Kidney (tissue), 14 donors: ENCODE results near the gene ZNF546. TPM values are rescaled to one million over a fixed set of nuclear protein-coding genes. Genes with fewer than 3 reads are reported as not detected.

Experiments used
- DNase-seq, 5 donors: peaks; one replicate each; pipeline ENCODE4 v3.0.0-alpha.2; 2013 to 2020
- FAIRE-seq: peaks from 2 replicates; lab custom pipeline; 2012; peaks lifted over from hg19 to GRCh38; lab: Jason Lieb, UNC
- H3K27ac ChIP-seq, 2 donors: one replicate each; pipeline ENCODE4 v1.7.0; 2013; ENCODE audit warnings: low read depth in 2 of 2, low read length in 2 of 2, inconsistent platforms in 1 of 2
- H3K27me3 ChIP-seq: one replicate; pipeline ENCODE4 v1.7.1; 2013; ENCODE audit warnings: low read length, inconsistent platforms; ENCODE audit not compliant: control insufficient read depth, insufficient read depth
- H3K36me3 ChIP-seq, 3 donors: one replicate each; pipeline versions ENCODE4 v1.7.0 to v1.7.1; 2013; ENCODE audit warnings: low read length in 3 of 3, control low read depth in 1 of 3, inconsistent platforms in 1 of 3; ENCODE audit not compliant: insufficient read depth in 3 of 3, control insufficient read depth in 2 of 3
- H3K4me1 ChIP-seq, 3 donors: one replicate each; pipeline versions ENCODE4 v1.7.0 to v1.7.1; 2013; ENCODE audit warnings: low read length in 3 of 3, inconsistent platforms in 1 of 3, low read depth in 1 of 3; ENCODE audit not compliant: control insufficient read depth in 2 of 3, insufficient read depth in 2 of 3
- H3K4me3 ChIP-seq, 3 donors: one replicate each; pipeline versions ENCODE4 v1.7.0 to v1.8.1; 2013; ENCODE audit warnings: low read length in 3 of 3, control low read depth in 1 of 3, inconsistent platforms in 1 of 3
- H3K9ac ChIP-seq, 3 donors: one replicate each; pipeline versions ENCODE4 v1.7.0 to v1.7.1; 2013; ENCODE audit warnings: low read length in 3 of 3, control low read depth in 1 of 3, inconsistent platforms in 1 of 3
- H3K9me3 ChIP-seq, 3 donors: one replicate each; pipeline versions ENCODE4 v1.7.0 to v1.7.1; 2013; ENCODE audit warnings: low read length in 3 of 3, control low read depth in 1 of 3, inconsistent platforms in 1 of 3; ENCODE audit not compliant: control insufficient read depth in 2 of 3, insufficient read depth in 1 of 3
- CTCF ChIP-seq: IDR thresholded peaks from 3 replicates; pipeline ENCODE4 v1.5.1; 2012; ENCODE audit warnings: mild to moderate bottlenecking, moderate library complexity, borderline replicate concordance; ENCODE audit not compliant: insufficient read depth; ENCODE audit errors: extremely low read depth
- intact Hi-C: fragments of 100-400 bp; cut with DNase I; formaldehyde crosslinking; loops from one replicate; pipeline ENCODE4 v1.11.1; 2022
- polyA plus RNA-seq: library from polyadenylated mRNA; stranded (reverse); fragments of 350-450 nt; fragmentation: Illumina TruSeq; extraction: RNeasy Lipid Tissue Mini Kit (QIAGEN cat#74804); gene quantifications from one replicate; pipeline ENCODE4 v1.2.3, GENCODE V29; 2014; ENCODE audit warnings: low read depth, low replicate concordance; ENCODE audit not compliant: insufficient read depth
- total RNA-seq: library from RNA; stranded (reverse); fragmentation: NEBNext Ultra II Directional; extraction: Animal tissue kit (Norgen Biotek cat#: 25700); gene quantifications from one replicate; pipeline ENCODE4 v1.2.1, GENCODE V29; 2021
- donor health status: control.
- donor health status: control.
- donor health status: control.
- donor health status: control.
- donor health status: control.
- donor health status: DM: yes; HTN: yes; CAD: no.
- donor health status: Normal renal cell carcinoma (clear cell type).

ZNF546 gene
- total and polyA plus RNA-seq, 2 donors from 2014 or later, result 3.4 to 7.3 TPM

DNA sequence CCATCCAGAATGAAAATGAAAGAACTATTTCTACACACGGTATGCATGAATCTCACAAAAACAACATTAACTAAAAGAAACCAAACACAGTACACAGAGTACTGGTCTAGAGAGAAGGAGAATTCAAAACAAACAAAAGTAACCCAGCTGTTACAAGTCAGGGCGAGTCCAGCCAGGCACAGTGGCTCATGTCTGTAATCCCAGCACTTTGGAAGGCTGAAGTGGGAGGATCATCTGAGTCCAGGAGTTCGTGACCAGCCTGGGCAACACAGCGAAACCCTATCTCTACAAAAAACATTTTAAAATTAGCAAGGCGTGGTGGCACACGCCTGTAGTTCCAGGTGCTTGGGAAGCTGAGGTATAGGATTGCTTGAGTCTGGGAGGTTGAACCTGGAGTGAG, 27.6 kb upstream of the ZNF546 start:
- DNase-seq (no peak), FAIRE-seq (no peak)
- no peaks in the 10 kb centered on the region for H3K9me3 ChIP-seq
- no peak for TF ChIP-seq CTCF
- H3K36me3 ChIP-seq, result peaks cover 0 to 14% (median 14%) of the 10 kb centered on the region in 3 donors
- intact Hi-C loops, result no loop called here
- H3K9ac ChIP-seq, result no peak overlapping the region
- no peak overlapping the region for H3K27ac ChIP-seq
- peaks cover 0 to 11% (median 11%) of the 10 kb centered on the region in 3 donors for H3K4me1 ChIP-seq
- no peaks in the 10 kb centered on the region for H3K27me3 ChIP-seq
- H3K4me3 ChIP-seq, result no peak overlapping the region

- DNase-seq (no peak), FAIRE-seq (no peak)
- H3K27ac ChIP-seq, result peak overlapping the region; percentile 90 to 92
- H3K4me1 ChIP-seq, result peaks cover 0 to 11% (median 11%) of the 10 kb centered on the region in 3 donors
- peak overlapping the region; percentile 70 to 88 (median 86) for H3K4me3 ChIP-seq
- TF ChIP-seq CTCF, result no peak
- no peaks in the 10 kb centered on the region for H3K9me3 ChIP-seq
- no peaks in the 10 kb centered on the region for H3K27me3 ChIP-seq
- intact Hi-C loops, result no loop called here
- peaks cover 0 to 20% (median 20%) of the 10 kb centered on the region in 3 donors for H3K36me3 ChIP-seq
- H3K9ac ChIP-seq, result peak overlapping the region; percentile 49 to 92 (median 83)
Observed at GRCh38 chr19:39969681-39970424, 27.0 kb upstream of the ZNF546 start.

DNA sequence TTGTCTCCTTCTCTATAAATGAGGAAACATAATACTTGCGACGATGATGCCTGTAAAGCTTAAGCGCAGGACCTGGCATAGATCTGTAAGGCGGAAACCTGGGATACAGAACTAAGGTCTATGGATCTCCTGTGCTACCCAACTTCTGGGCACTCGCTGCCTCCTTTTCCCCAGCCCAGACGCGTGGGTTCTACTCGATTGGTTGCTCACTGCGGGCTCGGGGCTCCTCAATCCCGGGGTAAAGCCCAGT, 26.5 kb upstream of the ZNF546 start:
- Histone ChIP-seq H3K27ac (peak overlapping the region; percentile 90 to 92), H3K4me1 (peaks cover 0 to 11% (median 11%) of the 10 kb centered on the region in 3 donors), H3K36me3 (peaks cover 0 to 22% (median 21%) of the 10 kb centered on the region in 3 donors), H3K27me3 (no peaks in the 10 kb centered on the region), H3K9ac (peak overlapping the region; percentile 49 to 92 (median 83)), H3K4me3 (peak overlapping the region; percentile 70 to 88 (median 86)), H3K9me3 (no peaks in the 10 kb centered on the region)
- TF ChIP-seq CTCF, result no peak
- intact Hi-C loops, result no loop called here
- DNase-seq, result no peak
- FAIRE-seq, result no peak
